Measurements from ENCODE around the gene AP3B1.

GRCh38 chr5:77953374-77953773, 341.1 kb downstream of the AP3B1 start:
- no peak for TF ChIP-seq TP53 (CRISPR knock-in tag; IDR thresholded peaks at IDR 0.05)
- TF ChIP-seq, protein P1, sequence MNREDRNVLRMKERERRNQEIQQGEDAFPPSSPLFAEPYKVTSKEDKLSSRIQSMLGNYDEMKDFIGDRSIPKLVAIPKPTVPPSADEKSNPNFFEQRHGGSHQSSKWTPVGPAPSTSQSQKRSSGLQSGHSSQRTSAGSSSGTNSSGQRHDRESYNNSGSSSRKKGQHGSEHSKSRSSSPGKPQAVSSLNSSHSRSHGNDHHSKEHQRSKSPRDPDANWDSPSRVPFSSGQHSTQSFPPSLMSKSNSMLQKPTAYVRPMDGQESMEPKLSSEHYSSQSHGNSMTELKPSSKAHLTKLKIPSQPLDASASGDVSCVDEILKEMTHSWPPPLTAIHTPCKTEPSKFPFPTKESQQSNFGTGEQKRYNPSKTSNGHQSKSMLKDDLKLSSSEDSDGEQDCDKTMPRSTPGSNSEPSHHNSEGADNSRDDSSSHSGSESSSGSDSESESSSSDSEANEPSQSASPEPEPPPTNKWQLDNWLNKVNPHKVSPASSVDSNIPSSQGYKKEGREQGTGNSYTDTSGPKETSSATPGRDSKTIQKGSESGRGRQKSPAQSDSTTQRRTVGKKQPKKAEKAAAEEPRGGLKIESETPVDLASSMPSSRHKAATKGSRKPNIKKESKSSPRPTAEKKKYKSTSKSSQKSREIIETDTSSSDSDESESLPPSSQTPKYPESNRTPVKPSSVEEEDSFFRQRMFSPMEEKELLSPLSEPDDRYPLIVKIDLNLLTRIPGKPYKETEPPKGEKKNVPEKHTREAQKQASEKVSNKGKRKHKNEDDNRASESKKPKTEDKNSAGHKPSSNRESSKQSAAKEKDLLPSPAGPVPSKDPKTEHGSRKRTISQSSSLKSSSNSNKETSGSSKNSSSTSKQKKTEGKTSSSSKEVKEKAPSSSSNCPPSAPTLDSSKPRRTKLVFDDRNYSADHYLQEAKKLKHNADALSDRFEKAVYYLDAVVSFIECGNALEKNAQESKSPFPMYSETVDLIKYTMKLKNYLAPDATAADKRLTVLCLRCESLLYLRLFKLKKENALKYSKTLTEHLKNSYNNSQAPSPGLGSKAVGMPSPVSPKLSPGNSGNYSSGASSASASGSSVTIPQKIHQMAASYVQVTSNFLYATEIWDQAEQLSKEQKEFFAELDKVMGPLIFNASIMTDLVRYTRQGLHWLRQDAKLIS (CRISPR knock-in tag; IDR thresholded peaks at IDR 0.05; ENCODE audit: borderline replicate concordance), result no peak
